H54 (cell line): ENCODE data around the gene C10orf67.
"Not testable (repeated sequence)": the region's sequence is repeated elsewhere in the genome, so short reads cannot be mapped to it uniquely, and the experiment has no call there.

Experiments used
- DNase-seq: peaks from one replicate; pipeline ENCODE4 v3.0.0; 2011; ENCODE audit warnings: low spot score, mixed read lengths; ENCODE audit not compliant: insufficient read length
- FAIRE-seq: peaks from 3 replicates; lab custom pipeline; 2011; peaks lifted over from hg19 to GRCh38; lab: Jason Lieb, UNC
- POLR2A ChIP-seq: IDR thresholded peaks from 2 replicates; pipeline ENCODE4 v1.6.1; 2011; ENCODE audit warnings: low read depth, mild to moderate bottlenecking, low read length

Gene C10orf67

DNA sequence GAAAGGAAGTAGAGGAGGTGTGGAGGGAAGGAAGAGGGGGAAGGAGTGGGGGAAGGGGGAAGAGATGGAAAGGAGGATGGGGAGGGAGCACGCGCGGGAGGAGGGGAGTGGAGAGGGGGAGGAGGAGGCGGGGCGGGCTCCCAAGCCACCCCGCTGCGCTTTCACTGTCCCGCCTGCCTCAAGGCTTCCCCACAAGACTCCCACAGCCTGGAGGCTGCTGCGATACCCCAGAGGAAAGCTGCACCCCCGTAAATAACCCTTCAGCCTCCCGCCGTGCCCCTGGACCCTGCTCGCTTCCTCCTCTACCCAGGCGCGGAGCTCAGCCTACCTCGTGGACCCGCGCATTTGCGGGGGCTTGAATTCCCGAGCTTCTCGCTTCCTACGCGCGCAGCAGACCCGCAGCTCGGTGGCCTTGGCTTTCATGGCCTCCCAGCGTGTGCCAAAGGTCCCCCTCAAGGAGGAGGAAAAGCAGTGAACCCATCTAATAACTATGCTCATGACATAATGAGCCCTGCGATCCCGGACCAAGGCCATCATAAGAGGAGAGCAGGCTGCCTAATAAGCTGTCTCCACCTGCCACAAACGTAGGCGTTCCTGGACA lies at the start of gene C10orf67:
C10orf67 (minus strand) TSS at position 557 of the 601 bp plus-strand sequence; CDS start at position 534, 23 bp downstream.
- DNase-seq (no peak), FAIRE-seq (no peak)
- TF ChIP-seq POLR2A: no peak

DNA sequence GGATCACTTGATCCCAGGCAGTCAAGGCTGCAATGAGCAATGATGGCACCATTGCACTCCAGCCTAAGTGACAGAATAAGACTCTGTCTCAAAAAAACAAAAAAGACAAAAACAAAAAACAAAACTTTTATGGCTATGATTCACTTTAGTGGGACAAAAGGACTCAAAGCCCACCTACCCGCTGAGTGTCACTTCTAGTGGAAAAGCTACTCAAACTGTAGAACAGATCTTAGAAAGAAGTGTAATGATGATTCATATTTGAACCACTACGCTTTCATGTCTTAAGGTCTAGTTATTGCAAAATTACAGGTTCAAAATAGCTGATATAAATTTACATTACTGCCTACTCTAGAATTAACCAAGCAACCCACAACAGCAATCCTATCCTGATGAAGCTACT lies 47.2 kb upstream of the C10orf67 start:
- DNase-seq: no peak
- FAIRE-seq: no peak
- no peak for TF ChIP-seq POLR2A

DNA sequence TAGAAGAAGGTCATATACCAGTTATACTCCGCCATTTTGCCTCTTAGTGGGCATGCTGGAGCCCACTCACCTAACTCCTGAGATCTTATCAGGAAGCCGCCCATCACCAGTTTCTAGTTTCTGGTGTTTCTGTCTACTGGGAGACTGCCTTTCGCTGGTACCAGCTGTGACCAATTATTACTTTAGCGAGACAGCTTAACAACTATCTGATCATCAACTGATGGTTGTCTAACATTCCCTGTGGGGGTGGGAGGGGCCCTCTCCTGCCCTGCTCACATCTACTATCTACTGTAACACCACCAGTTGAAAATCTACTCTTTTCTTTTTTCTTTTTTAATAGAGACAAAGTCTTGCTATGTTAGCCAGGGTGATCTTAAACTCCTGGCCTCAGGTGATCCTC lies 46.2 kb upstream of the C10orf67 start:
- no peak for DNase-seq
- FAIRE-seq: no peak

DNA sequence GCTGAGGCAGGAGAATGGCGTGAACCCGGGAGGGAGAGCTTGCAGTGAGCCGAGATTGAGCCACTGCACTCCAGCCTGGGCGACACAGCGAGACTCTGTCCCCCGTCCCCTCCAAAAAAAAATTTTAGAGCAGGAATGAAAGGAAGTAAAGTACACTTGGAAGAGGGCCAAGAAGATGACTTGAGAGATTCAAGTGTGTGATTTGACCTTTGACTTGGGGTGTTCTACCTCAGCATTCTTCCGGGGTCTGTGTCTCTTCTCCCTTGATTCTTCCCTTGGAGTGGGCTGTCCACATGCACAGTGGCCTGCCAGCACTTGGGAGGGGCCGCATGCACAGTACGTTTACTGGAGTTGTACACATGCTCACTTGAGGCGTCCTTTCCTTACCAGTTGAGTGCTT lies 45.8 kb upstream of the C10orf67 start:
- not testable (repeated sequence) for FAIRE-seq, DNase-seq

More for the DNA sequence above, 46.2 kb upstream of the C10orf67 start:
- TF ChIP-seq POLR2A: no peak

DNA sequence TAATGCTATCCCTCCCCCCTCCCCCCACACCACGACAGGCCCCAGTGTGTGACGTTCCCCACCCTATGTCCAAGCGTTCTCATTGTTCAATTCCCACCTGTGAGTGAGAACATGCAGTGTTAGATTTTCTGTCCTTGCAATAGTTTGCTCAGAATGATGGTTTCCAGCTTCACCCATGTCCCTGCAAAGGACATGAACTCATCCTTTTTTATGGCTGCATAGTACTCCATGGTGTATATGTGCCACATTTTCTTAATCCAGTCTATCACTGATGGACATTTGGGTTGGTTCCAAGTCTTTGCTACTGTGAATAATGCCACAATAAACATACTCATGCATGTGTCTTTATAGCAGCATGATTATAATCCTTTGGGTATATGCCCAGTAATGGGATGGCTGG lies 42.9 kb upstream of the C10orf67 start:
- FAIRE-seq, DNase-seq: not testable (repeated sequence)

DNA sequence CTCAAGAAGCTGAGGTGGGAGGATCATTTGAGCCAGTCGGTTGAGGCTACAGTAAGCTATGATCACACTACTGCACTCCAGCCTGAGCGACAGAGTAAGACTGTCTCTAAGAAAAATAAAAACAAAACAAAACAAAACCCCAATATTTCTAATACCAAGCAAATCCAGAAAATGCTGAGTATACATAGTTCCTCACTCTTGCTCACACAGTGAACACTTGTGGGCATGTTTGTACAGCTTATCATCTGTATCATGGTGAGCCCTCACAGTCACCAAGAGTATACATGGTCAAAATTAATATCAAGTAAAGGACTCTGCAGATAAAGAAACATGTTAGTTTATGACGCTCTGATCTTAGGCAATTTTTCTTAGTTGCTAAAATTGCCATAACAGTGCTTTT lies 41.5 kb upstream of the C10orf67 start:
- no peak for DNase-seq
- no peak for TF ChIP-seq POLR2A
- FAIRE-seq: no peak

DNA sequence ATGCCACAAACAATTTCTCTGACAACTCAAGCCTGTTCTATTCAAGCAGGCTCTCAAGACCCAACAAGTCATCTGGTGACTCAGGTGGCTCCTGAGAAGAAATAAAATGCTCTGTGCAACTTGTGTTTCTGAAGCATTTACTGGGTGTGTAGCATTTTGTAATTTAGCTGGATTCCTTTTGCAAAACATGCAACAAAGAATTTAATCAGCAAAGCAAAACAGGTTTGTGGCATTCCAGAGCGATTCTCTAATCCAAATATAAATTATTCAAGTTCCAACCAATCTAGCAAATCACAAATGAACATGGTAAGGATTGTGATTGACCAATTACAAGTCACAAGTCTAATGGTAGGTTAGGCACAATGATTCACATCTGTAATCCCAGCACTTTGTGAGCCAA lies 39.8 kb upstream of the C10orf67 start:
- no peak for FAIRE-seq
- no peak for DNase-seq
- no peak for TF ChIP-seq POLR2A

DNA sequence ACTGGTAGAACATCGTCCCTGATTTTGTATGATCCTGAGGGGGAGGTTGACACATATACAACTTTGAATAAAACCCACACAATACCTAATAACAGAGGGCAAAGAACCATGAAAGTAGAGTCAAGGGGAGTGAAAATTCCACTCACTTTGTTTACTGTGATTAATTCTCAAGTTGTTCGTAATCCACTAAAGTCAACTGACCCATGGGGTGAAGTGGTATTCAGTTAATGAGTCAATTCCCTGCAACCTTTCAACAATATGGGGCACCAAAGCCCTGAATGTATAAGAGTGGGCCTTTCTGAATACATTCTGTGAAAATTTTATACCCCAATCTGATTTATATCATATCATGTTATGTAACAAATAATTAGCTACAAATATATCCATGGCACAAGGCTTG lies 39.0 kb upstream of the C10orf67 start:
- DNase-seq (no peak), FAIRE-seq (no peak)
- TF ChIP-seq POLR2A: no peak

DNA sequence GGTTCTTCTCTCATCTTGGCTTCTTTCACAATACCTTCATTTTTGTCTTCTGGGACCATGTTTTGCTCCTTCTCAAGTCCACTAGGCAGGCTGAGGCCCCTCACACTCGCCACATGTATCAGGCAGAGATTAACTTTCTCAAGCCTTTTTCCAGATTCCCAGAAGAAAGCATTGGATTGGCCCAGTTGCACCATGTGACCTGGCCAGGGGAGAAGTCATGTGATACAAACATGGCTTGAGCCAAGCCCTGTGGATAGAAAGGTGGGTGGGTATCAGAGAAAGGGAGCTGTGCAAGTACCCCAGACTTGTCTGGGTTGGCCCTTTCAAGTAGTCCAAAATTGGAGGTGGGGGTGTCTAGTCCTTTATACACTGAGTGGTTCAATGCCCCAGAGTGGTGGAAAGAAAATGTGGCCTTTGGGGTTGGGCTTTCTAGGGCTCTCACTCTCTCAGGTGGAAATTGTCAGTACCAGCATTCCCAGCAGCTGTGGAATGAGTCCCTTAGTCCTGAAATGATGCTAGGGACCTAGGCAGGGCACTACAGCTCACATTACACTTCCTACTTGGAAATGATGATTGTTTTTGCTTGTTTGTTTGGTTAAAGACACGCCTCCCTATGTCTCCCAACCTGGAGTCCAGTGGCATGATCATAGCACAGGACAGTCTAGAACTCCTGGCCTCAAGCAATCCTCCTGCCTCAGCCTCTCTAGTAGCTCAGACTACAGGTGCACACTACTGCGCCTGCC lies 36.9 kb upstream of the C10orf67 start:
- DNase-seq (no peak), FAIRE-seq (no peak)
- TF ChIP-seq POLR2A: no peak

DNA sequence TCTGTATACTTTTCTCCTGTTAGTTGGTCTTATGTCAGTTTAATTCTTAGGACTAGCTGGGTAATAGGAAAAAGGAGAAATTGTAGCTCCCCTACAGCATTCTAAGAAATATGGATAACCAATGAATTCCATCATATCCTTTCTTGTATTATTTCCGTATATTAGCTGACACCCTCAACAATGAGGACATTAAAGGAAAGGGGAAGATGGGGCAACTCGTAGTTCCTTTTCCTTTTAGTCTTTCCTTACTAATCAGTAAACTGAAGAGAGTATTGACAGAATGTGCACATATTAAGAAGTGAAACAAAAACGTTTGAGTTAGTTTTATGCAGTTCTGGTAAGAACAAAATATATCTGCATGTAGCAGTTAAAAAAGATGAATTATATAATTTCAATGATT lies 35.1 kb upstream of the C10orf67 start:
- FAIRE-seq (no peak), DNase-seq (no peak)
- no peak for TF ChIP-seq POLR2A

DNA sequence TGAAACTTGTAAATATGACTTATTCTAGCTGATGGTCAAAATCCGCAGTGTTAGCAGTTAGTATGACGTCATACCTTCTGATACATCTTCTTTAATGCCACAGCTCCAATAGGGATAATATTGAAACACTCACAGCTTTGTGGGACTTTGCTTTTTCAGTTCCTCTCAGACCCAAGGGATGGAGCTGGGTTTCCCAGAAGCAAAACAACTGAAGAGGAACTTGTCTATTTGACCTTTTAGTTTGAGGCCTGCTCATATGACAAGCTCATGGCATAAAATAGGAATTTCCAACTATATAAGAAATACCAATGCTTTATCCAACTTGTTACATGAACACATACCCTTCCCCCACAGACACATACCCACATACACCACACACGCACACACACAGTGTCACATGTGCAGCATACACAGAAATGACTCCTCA lies 31.6 kb upstream of the C10orf67 start:
- TF ChIP-seq POLR2A: no peak
- no peak for DNase-seq
- no peak for FAIRE-seq

DNA sequence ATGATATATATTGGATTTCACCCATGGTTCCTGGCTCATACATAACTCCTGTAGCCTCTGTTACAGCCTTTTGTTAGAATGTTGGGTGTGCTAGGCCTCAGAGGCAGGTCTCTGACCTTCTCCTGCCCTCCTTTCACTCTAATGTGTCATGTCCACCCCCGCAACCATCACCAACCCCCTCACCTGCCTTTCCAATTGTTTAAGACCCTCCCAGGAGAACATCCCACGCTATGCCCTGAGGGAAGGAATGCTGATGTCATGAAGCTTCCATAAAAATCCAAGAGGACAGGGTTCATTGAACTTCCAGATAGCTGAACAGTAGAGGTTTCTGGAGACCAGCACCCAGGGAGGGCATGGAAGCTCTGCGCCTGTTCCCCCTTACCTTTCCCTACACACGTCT lies 30.8 kb upstream of the C10orf67 start:
- no peak for FAIRE-seq

DNA sequence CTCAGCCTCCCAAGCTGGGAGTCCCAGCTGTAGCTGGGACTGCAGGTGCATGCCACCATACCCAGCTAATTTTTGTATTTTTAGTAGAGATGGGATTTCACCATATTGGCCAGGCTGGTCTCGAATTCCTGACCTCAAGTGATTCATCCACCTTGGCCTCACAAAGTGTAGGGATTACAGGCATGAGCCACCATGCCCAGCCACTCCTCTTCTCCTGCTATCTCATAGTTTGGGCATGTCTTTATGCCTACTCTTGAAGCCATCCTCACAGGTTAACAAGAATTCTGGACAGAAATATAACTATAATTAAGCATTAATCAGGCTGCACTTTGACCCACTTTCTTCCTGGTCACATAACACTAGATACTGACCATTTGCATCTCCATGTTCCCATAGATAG lies 28.6 kb upstream of the C10orf67 start:
- DNase-seq: no peak
- FAIRE-seq: no peak
- no peak for TF ChIP-seq POLR2A

More for the DNA sequence above, 30.8 kb upstream of the C10orf67 start:
- no peak for DNase-seq
- no peak for TF ChIP-seq POLR2A

DNA sequence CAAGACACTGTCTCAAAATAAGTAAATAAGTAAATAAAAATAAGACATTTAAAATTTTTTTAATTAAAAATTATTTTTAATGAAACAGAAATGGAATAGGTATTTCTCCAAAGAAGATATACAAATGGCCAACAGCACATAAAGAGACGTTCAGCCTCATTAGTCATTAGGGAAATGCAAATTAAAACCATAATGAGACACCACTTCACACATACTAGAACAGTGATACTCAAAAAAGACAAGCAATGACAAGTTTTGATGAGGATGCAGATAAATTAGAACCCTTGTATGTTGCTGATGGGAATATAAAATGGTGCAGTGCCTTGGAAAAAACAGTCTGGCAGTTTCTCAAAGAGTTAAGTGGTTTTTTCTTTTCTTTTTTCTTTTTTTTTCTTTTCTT lies 26.5 kb upstream of the C10orf67 start:
- DNase-seq (no peak), FAIRE-seq (no peak)
- TF ChIP-seq POLR2A: no peak

DNA sequence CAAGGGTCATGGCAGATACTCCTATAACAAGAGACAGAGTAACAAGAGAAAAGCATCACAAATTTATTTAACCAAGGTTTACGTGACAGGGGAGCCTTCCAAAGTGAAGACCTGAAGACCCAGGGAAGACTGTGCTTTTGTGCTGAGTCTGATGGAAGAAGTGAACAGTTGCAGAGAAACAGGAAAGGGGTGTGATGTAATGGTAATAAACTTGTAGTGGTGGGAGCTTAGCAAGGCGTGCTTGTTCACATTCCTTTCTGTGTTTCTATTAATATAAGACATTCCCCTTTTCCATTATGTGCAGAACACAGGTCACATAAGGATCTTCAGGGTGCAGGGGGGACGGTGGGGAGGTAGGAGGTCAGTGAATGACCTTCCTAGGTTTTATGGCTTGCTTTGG lies 25.5 kb upstream of the C10orf67 start:
- DNase-seq: no peak
- no peak for TF ChIP-seq POLR2A
- FAIRE-seq: no peak
